Rectal smooth muscle tissue (tissue), 1 donor: ENCODE results near the gene THSD4.

Source experiments
- H3K27ac ChIP-seq: one replicate; pipeline ENCODE4 v1.7.0; 2013; ENCODE audit warnings: low read depth, low read length, inconsistent platforms
- H3K27me3 ChIP-seq: one replicate; pipeline ENCODE4 v1.7.0; 2013; ENCODE audit warnings: low read length; ENCODE audit not compliant: control insufficient read depth, insufficient read depth
- H3K36me3 ChIP-seq: one replicate; pipeline ENCODE4 v1.7.0; 2013; ENCODE audit warnings: low read length; ENCODE audit not compliant: control insufficient read depth, insufficient read depth
- H3K4me1 ChIP-seq: one replicate; pipeline ENCODE4 v1.7.0; 2013; ENCODE audit warnings: low read length; ENCODE audit not compliant: control insufficient read depth, insufficient read depth
- H3K4me3 ChIP-seq: one replicate; pipeline ENCODE4 v1.7.0; 2013; ENCODE audit warnings: low read length
- H3K9ac ChIP-seq: one replicate; pipeline ENCODE4 v1.7.0; 2013; ENCODE audit warnings: low read length

Gene THSD4

DNA sequence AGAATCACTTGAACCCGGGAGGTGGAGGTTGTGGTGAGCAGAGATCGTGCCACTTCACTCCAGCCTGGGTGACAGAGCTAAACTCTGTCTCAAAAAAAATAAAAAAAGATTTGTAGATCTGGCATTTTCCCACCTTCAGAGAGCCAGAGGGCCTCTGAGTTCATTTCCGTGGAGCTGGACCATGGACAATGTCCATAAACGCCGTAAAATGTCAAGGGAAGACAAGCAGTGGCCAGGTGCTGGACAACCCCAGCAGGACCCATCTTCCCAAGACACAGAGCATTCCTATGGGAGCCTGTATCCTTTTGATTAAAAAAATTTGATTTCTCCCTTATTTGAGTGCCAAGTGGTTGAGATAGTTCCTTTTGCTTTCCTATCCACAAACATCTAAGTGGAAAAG lies 627.7 kb downstream of the THSD4 start:
- H3K27ac ChIP-seq, result no peak overlapping the region
- H3K4me3 ChIP-seq, result no peak overlapping the region
- no peaks in the 10 kb centered on the region for H3K27me3 ChIP-seq
- no peak overlapping the region for H3K9ac ChIP-seq
- H3K4me1 ChIP-seq, result peaks cover 2% of the 10 kb centered on the region
- H3K36me3 ChIP-seq, result no peaks in the 10 kb centered on the region

DNA sequence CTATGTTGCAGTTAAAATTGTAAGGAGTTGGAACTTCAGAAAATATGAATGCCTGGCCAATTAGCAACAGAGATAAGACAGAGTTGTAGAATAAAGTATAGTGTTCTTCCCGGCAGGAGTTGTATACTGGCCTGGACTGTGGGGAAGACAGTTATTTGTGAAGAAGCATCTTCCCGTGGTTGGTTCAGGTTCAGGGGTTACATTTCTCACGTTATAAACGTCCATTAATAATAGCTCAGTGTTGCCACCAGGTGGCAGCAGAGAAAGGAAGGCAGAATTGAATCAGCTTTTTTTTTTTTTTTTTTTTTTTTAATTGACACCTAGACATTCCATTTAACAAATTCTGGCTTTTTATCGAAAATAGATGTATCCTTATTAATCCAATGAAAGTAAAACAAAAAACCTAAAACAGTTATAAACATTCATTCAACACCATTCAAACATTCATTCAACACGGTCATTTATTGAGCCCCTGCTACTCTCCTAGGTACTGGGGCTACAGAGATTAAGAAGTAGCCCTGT lies 628.7 kb downstream of the THSD4 start:
- Histone ChIP-seq H3K4me1 (peaks cover 2% of the 10 kb centered on the region), H3K27me3 (no peaks in the 10 kb centered on the region), H3K27ac (no peak overlapping the region), H3K9ac (no peak overlapping the region), H3K36me3 (no peaks in the 10 kb centered on the region), H3K4me3 (no peak overlapping the region)

DNA sequence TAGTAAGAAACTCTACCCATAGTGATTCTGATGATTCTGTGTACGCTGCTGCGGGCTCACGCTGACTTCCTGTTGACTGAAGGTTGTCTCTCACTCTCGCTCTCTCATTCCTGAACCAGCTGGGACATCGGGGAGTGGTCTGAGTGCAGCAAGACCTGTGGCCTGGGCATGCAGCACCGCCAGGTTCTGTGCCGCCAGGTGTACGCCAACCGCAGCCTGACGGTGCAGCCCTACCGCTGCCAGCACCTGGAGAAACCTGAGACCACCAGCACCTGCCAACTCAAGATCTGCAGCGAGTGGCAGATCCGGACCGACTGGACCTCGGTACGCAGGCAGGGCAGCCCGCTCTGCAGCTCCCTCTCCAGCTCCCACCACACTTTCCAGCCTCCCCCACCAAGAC lies 631.4 kb downstream of the THSD4 start:
- Histone ChIP-seq H3K4me1 (peaks cover 2% of the 10 kb centered on the region), H3K27me3 (no peaks in the 10 kb centered on the region), H3K9ac (no peak overlapping the region), H3K27ac (no peak overlapping the region), H3K36me3 (no peaks in the 10 kb centered on the region), H3K4me3 (no peak overlapping the region)

DNA sequence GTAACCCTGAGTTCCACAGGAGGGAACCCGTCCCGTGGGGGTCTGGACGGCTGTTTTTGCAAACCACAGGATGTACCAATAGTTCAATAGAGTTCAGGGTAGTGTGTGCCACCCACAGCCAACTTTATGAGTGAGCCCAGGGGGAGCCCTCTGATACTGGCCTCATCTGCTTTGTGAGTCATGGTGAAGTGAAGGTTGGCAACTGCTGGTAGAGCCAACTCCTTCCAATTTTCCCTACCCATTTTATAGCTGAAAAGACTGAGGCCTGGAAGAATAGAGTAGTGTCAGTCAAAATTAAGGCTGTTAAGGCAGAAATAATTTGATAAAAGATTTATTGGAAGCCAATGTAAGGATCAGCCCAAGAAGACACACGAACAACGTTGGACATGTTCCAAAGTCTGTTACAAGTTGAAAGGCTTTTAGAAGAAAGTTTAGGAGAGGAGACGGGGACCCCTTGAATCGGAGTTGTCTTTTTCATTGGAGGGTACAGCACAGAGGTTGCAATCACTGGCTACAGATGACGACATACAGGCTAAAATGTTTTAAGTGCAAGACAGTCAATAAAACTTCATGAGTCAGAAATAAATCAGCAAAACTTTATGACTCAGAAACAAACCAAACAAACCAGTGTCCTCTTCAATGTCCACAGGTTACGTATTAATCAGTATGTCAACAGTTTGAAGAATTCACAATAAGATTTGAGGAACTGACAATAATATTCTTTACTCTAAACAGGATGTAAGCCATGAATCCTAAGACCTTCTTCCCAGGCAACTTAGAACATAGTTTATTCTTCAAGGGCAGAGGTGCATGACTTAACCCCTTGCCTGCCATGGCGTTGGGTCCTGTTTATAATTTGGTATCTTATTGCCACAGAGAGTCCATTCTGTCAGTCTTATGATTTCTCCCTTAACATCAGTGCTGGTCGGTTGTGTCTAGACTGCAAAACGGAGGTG lies 632.1 kb downstream of the THSD4 start:
- Histone ChIP-seq H3K36me3 (no peaks in the 10 kb centered on the region), H3K27ac (no peak overlapping the region), H3K4me1 (peaks cover 2% of the 10 kb centered on the region), H3K27me3 (no peaks in the 10 kb centered on the region), H3K4me3 (no peak overlapping the region), H3K9ac (no peak overlapping the region)

- H3K4me3 ChIP-seq, result no peak overlapping the region
- H3K27ac ChIP-seq, result no peak overlapping the region
- peaks cover 2% of the 10 kb centered on the region for H3K4me1 ChIP-seq
Measured at GRCh38 chr15:71748293-71748718, 633.0 kb downstream of the THSD4 start.

GRCh38 chr15:71749500-71749899 lies 634.2 kb downstream of the THSD4 start:
- Histone ChIP-seq H3K27ac (no peak overlapping the region), H3K27me3 (no peaks in the 10 kb centered on the region), H3K36me3 (no peaks in the 10 kb centered on the region), H3K9ac (no peak overlapping the region), H3K4me1 (no peaks in the 10 kb centered on the region), H3K4me3 (no peak overlapping the region)

More at GRCh38 chr15:71748293-71748718, 633.0 kb downstream of the THSD4 start:
- Histone ChIP-seq H3K36me3 (no peaks in the 10 kb centered on the region), H3K27me3 (no peaks in the 10 kb centered on the region), H3K9ac (no peak overlapping the region)

- no peak overlapping the region for H3K9ac ChIP-seq
Measured at GRCh38 chr15:71752128-71752527, 636.9 kb downstream of the THSD4 start.

DNA sequence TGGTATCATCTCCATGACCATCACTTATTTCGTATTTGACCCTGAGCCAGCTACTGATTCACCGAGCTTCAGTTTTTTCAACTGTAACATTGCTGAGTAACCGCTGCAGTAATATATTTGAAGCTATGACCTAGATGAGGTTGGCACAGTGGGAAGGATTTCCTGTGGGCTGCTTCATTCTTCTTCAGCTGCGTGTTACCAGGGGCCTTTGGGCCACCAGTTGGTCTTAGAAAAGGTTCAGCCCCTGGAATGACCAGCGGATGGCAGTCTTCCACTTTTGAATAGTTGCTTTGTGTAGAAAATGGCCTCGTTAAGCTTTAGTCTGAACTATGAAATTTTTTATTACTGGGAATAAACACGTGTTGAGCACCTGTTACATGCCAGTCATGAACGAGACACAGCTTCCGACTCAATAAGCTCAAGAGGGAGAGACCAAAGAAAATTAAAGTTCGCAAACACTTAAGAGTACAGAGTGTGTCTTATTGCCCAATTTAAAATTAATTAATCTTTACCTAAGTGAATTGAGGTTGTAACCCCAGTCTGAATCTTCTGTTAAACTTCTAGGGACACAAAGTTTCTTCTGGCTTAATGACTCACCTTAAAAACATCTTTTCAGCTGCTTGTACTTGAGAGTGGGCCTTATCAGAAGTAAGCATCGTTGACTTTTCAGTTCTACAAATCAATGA lies 637.5 kb downstream of the THSD4 start:
- Histone ChIP-seq H3K27ac (no peak overlapping the region), H3K27me3 (no peaks in the 10 kb centered on the region), H3K9ac (no peak overlapping the region)

More at GRCh38 chr15:71752128-71752527, 636.9 kb downstream of the THSD4 start:
- no peaks in the 10 kb centered on the region for H3K4me1 ChIP-seq
- H3K4me3 ChIP-seq, result no peak overlapping the region
- no peaks in the 10 kb centered on the region for H3K36me3 ChIP-seq
- no peaks in the 10 kb centered on the region for H3K27me3 ChIP-seq
- no peak overlapping the region for H3K27ac ChIP-seq

GRCh38 chr15:71753346-71753745 lies 638.1 kb downstream of the THSD4 start:
- H3K9ac ChIP-seq, result no peak overlapping the region
- no peaks in the 10 kb centered on the region for H3K27me3 ChIP-seq
- H3K27ac ChIP-seq, result no peak overlapping the region
- no peaks in the 10 kb centered on the region for H3K4me1 ChIP-seq
- no peak overlapping the region for H3K4me3 ChIP-seq
- no peaks in the 10 kb centered on the region for H3K36me3 ChIP-seq

More for the DNA sequence above, 637.5 kb downstream of the THSD4 start:
- H3K36me3 ChIP-seq, result no peaks in the 10 kb centered on the region
- no peak overlapping the region for H3K4me3 ChIP-seq
- no peaks in the 10 kb centered on the region for H3K4me1 ChIP-seq

DNA sequence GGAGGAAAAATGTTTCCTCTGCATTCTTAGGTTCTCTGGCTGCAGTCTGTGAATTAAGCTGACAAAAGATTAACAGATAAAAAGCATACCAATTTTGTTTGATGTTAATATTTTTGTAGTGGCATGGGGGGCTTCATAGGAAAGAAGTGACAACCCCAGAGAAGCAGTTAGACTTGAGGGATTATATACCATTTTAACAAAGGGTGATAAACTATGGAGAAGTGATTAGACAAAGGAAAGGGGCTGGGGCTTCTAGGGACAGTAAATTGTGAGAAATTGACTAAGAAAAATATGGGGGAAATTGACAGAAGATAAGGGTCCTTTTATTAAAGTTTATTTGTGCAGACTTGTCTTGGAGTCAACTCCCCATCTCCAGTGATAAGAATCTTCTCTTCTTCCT lies 639.4 kb downstream of the THSD4 start:
- H3K9ac ChIP-seq, result no peak overlapping the region
- H3K4me1 ChIP-seq, result no peaks in the 10 kb centered on the region
- H3K4me3 ChIP-seq, result no peak overlapping the region
- no peaks in the 10 kb centered on the region for H3K36me3 ChIP-seq
- no peak overlapping the region for H3K27ac ChIP-seq
- H3K27me3 ChIP-seq, result no peaks in the 10 kb centered on the region

- no peak overlapping the region for H3K27ac ChIP-seq
- no peaks in the 10 kb centered on the region for H3K27me3 ChIP-seq
- no peak overlapping the region for H3K9ac ChIP-seq
- no peaks in the 10 kb centered on the region for H3K4me1 ChIP-seq
- no peak overlapping the region for H3K4me3 ChIP-seq
- no peaks in the 10 kb centered on the region for H3K36me3 ChIP-seq
Measured at GRCh38 chr15:71755092-71755970, 640.1 kb downstream of the THSD4 start.
